T47D (cell line): ENCODE results near the gene KRT32.

Experiments used
- DNase-seq, 2 experiments: peaks; one replicate each; pipeline versions ENCODE4 v3.0.0 to v3.0.0-alpha.2; 2011 to 2012; ENCODE audit warnings: low read depth in 1 of 2, low spot score in 1 of 2
- JUND ChIP-seq: IDR thresholded peaks from 2 replicates; pipeline ENCODE4 v1.6.1; 2012; ENCODE audit warnings: low read depth
- in situ Hi-C: cut with HindIII; loops from 2 replicates; pipeline ENCODE4 v1.10.0; 2016; ENCODE audit warnings: low sequenced_read_pairs, low pct_unique_long_range_greater_than_20kb

The KRT32 gene

GRCh38 chr17:41486809-41487530 lies 19.8 kb upstream of the KRT32 start:
- DNase-seq, result no peak
- in situ Hi-C loops, result no loop called here
- no peak for TF ChIP-seq JUND

GRCh38 chr17:41486316-41486715 lies 19.1 kb upstream of the KRT32 start:
- DNase-seq, result no peak
- no peak for TF ChIP-seq JUND
- in situ Hi-C loops, result no loop called here

DNA sequence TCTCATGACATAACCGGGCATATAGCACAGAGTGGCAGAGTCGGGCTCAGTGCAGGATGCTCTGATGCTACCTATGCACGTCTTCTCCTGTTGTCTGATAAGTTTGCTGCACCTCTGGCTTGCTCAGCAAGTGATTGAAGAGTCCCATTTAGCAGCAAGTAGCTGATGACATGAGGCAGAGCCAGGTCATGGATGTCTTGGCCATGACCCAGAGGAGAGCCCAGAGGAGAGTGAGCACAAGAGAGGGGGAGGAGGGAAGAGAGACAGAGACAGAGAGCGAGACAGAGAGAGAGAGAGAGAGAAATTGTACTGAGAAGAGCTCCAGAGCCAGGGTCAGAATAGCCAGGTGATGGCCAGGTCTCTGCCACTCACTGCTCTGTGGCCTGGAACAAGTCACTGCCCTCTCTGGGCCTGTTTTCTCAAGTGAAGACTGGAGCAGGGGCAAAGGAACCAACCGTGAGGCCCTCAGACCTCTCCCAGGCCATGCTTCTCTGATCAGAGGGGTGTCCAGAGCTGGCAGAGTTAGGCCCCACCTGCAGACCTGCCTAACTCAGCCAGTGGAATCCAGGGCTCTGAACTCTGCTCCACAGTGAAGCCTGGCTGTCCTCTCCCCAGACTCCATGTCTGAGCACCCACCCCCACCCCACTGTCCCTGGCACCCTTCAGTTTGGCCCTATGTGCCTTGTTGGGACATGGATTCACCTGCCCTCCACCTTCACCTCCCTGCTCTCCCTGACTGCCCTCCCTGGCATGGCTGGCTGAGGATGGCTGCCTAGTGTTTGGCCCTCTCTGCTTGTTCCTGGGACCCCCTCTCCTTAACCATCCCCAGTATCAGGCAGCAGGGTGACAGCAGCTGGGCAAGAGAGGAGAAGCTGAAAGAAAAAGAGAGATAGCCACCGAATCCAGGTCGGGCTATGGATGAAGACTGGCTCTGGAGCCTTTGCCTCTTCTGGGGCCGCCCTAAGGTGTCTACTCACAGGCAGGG lies 18.0 kb upstream of the KRT32 start:
- TF ChIP-seq JUND, result no peak
- DNase-seq, result no peak
- in situ Hi-C loops, result no loop called here

GRCh38 chr17:41483991-41484826 lies 17.0 kb upstream of the KRT32 start:
- in situ Hi-C loops, result no loop called here
- TF ChIP-seq JUND, result no peak
- DNase-seq, result no peak

DNA sequence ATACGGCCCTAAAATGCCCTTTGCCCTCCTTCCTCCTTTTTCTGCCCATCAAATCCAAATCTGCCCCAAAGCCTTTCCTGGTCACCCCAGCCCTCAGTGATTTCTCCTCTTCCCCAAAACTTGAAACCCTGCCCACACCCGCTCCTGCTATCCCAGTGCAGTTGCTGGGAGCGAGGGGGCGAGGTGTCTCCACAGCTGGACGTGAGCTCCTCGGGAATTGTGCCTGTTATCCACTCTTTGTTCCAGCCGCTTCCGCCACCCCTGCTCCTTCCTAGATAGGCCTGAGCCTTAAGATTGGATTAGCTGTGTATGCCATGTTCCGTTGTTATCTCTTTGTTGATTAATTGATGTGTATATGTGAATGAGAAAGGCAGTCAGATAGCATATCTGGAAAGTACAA lies 16.3 kb upstream of the KRT32 start:
- in situ Hi-C loops, result no loop called here
- no peak for TF ChIP-seq JUND

GRCh38 chr17:41481036-41481435 lies 13.8 kb upstream of the KRT32 start, which contains the start of gene KRT35:
TSS of gene KRT35 (minus strand) at chr17:41481151. CDS start at chr17:41481097, 54 bp downstream.
- DNase-seq, result no peak
- in situ Hi-C loops, result no loop called here
- no peak for TF ChIP-seq JUND

More for the DNA sequence above, 16.3 kb upstream of the KRT32 start:
- DNase-seq, result no peak

DNA sequence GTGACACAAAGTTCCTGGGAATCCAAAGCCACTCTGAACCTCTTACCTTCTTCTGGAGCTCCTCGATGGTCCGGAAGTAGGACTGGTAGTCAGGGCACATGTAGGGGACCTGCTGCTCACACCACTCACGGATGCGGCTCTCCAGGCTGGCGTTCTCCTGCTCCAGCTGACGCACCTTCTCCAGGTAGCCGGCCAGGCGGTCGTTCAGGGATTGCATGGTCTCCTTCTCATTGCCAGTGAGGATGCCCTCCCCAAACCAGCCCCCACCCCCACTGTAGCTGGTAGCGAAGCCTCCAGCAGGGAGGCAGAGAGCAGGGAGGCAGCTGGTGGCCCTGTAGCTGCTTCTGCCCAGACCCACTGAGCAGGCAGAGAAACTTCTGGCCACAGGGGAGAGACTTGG lies 13.4 kb upstream of the KRT32 start:
- DNase-seq, result no peak
- in situ Hi-C loops, result no loop called here

GRCh38 chr17:41480136-41480535 lies 12.9 kb upstream of the KRT32 start:
- in situ Hi-C loops, result no loop called here
- no peak for TF ChIP-seq JUND
- no peak for DNase-seq

More for the DNA sequence above, 13.4 kb upstream of the KRT32 start:
- TF ChIP-seq JUND, result no peak

DNA sequence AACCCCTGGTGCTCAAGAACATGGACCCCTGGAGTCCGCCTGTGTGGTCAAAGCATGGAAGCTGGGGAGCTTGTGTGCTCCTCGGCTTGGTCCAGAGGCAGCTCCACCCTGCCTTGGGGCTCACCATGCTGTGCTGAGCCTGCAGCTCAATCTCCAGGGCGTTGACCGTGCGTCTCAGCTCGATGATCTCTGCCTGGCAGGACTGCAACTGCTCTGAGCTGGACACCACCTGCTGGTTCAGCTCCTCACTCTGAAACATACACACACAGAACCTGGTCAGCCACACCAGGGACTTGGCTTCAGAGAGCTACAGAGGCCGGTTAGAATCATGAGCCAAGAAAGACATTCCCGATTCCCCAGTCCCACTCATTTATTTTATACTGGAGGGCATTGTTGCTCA lies 11.1 kb upstream of the KRT32 start:
- peak in 1 of 2 experiments; percentile 37 for DNase-seq
- in situ Hi-C loops, result no loop called here
- TF ChIP-seq JUND, result no peak

DNA sequence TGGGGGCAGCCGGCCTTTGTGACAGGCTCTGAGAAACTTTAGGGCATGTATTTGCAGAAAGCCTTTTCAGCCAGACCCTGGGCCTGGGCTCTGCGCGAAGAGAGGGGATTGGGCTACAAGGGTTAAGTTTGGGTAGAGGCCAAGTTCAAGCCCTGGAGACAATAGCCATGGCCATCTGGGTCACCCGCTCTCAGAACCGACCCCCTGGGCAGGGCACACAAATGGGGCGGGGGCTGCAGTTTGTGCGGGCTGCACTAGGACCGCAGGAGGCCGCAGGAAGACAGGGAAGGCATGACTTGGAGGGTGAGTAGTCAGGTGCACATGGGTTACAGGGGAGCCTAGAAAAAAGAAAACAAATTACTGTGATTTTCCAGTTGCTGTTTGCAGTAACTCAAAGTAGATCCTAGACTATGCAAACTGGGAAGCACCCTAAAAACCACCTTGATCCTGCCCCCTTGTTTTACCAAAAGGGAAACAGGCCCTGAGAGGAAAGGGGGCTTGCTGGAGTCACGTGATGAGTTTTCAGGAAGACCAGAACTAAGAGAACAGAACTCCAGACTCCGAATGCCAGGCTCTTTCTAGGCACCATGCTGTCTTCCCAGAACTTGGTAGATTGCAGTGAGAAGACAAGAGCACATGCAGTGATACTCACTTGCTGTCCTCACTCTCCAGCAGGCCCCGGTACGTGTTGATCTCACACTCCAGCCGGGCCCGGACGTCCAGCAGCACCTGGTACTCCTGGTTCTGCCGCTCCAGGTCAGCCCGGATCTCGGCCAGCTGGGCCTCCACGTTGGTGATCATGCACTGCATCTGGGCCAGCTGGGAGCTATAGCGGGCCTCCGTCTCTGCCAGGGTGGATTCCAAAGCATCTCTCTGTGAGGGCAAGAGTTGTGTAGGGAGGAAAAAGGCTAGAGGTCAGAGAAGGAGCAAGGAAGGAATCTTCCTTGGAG lies 10.0 kb upstream of the KRT32 start:
- TF ChIP-seq JUND, result no peak
- in situ Hi-C loops, result no loop called here
- DNase-seq, result no peak

- TF ChIP-seq JUND, result no peak
- in situ Hi-C loops, result no loop called here
- DNase-seq, result no peak
Measured at GRCh38 chr17:41475421-41475820, 8.2 kb upstream of the KRT32 start.
